Daoy (cell line): ENCODE data around the gene RER1. TPM values are rescaled to one million over a fixed set of nuclear protein-coding genes. Genes with fewer than 3 reads are reported as not detected.

Experiments used
- DNase-seq: peaks from one replicate; pipeline ENCODE4 v3.0.0-alpha.2; 2015; ENCODE audit warnings: low read depth
- total RNA-seq: library from RNA; depleted of rRNA; stranded (reverse); fragments of >200 nt; shearing (Covaris generic); gene quantifications from 2 replicates; pipeline ENCODE4 v1.2.3, GENCODE V29; 2014; rRNA removed

The RER1 gene
- 140 and 195 TPM in 2 replicates for total RNA-seq

GRCh38 chr1:2391041-2391930 lies at the start of gene RER1, which contains the start of gene MORN1:
Gene RER1, plus strand, starts transcription at chr1:2391841. Its CDS starts 3,950 bp downstream, at chr1:2395791.
Gene MORN1, minus strand, starts transcription at chr1:2391554. Its CDS starts 21 bp downstream, at chr1:2391533.
- DNase-seq = peak; percentile 100

- no peak for DNase-seq
Observed at GRCh38 chr1:2342384-2343022, 49.1 kb upstream of the RER1 start.

- DNase-seq = no peak
Observed at GRCh38 chr1:2343023-2343935, 48.4 kb upstream of the RER1 start.

- DNase-seq = no peak
Observed at GRCh38 chr1:2344121-2344681, 47.4 kb upstream of the RER1 start.

GRCh38 chr1:2344744-2345296 lies 46.8 kb upstream of the RER1 start:
- no peak for DNase-seq

GRCh38 chr1:2345297-2346075 lies 46.2 kb upstream of the RER1 start:
- no peak for DNase-seq

- no peak for DNase-seq
Observed at GRCh38 chr1:2346691-2347408, 44.8 kb upstream of the RER1 start.

GRCh38 chr1:2347409-2347785 lies 44.2 kb upstream of the RER1 start:
- no peak for DNase-seq

GRCh38 chr1:2347896-2348295 lies 43.7 kb upstream of the RER1 start:
- DNase-seq = no peak

GRCh38 chr1:2348346-2349325 lies 43.0 kb upstream of the RER1 start:
- no peak for DNase-seq

GRCh38 chr1:2349806-2350205 lies 41.8 kb upstream of the RER1 start:
- no peak for DNase-seq

GRCh38 chr1:2350501-2350900 lies 41.1 kb upstream of the RER1 start:
- DNase-seq = no peak

- DNase-seq = no peak
Observed at GRCh38 chr1:2350911-2351655, 40.6 kb upstream of the RER1 start.

GRCh38 chr1:2351723-2352122 lies 39.9 kb upstream of the RER1 start:
- DNase-seq = no peak

GRCh38 chr1:2352341-2352896 lies 39.2 kb upstream of the RER1 start:
- no peak for DNase-seq

GRCh38 chr1:2352897-2353550 lies 38.6 kb upstream of the RER1 start:
- no peak for DNase-seq
